NCI-H1694 treated with DMSO at 0.1 percent for 48 hours (cell line): ENCODE results near the gene TNNC1.

Experiments used
- DNase-seq: peaks from one replicate; lab custom pipeline; 2025; lab: John Stamatoyannopoulos, UW

The TNNC1 gene

DNA sequence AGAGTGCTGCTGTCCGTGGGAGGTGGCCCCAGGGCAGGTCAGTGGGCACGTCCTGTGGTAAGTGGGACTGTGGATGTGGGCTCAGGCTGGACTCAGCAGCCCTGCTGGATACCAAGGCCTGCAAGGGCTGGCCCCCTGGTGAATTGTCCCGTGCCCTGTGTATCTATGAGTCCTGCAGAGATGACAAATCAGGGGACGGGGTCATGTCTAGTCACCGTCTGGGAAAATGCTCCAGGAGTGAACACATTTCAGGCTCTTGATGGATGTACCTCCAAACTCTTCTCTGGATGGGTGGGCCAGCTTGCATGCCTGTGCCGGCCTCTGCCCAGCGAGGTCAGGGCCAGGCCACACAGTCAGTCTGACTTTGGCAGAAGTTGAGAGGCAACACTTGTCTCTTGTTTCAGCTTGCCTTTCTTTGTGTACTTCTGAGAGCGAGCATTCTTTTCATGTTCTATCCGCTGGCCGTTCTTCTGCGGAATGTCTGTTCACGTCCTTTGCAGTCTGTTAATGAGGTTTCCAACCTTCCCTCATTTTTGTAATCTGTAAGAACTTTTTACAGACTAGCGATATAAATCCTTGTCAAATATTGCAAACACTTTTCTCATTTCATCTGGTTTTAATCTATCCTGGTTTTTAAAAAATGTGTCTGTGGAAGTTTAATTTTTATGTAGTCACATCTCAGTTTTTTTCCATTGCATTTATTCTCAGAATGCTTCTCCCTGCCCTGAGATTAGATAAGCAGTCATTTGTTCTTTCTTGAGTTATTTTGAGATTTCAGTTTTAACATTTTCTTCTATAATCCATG, 29.9 kb upstream of the TNNC1 start:
- DNase-seq, result no peak

DNA sequence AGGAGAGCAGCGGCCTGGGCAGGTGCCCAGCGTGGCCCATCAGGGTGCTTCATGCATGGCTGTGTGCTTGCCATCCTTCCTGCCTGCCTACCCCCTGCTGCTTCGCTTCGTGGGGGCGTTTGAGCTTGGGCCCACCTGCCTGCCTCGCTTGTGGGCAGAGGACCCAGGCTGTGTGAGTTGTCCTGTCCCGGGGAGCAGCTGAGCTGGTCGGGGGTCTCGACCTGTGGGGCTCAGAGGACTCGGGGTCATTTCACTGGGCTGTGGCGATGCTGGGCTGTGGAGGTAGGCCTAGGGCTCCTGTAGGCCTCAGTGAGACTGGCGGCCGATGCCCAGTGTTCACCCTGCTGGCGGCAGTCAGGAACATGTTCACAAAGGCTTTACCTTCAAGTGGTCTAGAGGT, 29.2 kb upstream of the TNNC1 start:
- no peak for DNase-seq

DNA sequence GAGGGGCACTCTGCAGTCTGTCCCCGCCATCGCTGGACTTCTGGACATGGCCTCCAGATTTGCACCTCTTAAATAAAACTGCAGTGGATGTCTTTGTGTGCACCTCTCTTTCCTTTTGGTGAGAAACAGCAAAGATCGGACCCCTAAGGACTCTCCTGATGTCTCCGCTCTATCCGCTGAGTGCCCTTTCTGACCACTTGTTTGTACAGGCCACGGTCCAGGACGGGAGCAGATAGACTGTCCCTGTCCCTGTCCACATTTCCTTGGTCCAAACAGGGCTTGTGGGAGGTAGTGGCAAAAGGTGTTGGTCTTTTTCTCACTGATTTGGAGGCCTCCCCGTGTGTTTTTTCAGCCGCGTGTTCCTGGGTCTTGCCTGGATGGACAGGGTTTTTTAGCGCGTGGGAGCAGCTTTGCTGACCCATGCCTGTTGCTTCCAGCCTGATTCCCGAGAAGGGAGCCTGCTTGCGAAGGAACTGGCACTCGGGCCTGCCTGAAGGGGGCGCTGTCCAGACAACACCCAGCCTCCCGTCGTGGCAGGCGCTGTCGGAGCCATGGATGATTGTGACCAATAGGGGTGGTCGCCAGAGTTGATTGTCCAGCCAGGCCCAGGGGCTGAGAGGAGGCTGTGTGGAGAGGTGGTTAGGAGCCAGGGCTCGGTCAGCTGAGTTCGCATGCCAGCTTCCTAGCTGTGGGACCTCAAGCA, 28.1 kb upstream of the TNNC1 start:
- no peak for DNase-seq

DNA sequence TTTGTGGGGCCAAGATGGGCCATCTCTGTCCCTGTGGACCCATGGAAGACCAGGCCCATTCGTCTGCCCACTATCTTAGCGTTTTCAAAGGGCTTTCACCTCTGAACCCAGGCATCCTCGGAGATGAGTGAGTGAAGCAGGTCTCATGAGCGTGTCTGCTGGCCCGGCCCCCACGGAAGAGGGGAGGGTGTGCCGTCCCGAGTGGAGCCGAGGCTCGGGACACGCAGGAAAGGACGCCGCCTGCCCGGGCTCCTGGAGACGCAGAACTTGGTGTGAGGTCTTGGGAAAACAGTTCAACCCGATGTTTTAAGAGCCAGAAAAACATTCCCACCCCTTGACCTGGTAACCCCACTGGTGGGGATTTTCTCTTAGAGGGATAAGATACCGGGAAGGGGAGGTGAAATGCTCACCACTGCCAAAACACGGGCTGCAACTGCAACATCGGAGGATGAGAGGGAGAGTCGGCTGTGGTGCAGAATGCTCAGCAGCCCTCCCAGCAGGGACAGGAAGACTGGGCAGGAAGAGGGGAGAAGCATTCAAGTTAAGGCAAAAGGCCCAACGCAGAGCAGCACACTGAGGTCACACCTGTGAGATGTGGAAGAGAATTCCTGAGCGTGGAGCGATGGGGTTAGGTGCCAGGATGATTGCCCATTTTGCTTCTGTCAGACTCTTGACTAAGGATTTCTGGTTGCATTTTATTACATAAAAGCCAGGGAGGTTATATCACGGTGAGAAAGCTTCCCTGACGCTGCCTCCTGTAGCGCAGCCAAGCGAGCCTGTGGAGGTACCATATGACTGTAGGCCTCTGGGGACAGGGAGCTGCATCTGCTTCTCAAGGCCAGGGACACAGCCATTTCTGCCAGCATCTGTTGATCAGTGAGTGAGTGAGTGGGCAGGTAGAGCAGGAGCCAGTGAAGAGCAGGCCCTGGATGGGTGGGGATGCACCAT, 27.2 kb upstream of the TNNC1 start:
- DNase-seq, result peak; percentile 53

DNA sequence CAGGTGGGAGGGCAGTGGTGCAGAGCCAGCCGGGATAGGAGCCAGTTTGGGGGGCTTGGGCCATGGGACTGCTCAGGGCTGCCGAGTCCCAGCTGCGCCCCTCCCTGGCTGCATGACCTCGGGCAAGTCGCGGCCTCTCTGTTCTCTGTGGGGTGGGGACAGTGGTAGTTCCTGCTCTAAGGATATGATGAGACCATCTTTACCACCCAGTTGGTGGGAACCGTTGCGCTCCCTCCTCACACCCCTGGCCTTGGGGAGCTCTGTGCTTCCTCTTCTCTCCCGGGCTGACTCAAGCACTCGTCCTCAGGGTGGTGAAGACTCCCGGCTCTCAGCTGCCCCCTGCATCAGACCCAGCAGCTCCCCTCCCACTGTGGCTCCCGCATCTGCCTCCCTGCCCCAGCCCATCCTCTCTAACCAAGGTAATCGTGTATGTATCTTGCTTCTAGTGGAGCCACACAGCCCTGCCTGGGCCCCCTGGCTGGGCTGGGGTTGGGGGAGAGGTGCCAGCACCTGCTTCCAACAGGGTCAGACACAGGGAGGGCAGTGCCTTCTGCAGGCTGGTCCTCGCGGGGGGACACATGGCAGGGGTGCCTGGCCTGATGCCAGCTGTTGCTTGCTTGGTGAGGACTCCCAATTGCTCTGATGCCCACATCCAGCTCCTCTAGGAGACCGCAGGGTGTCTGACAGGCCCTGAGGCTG, 26.2 kb upstream of the TNNC1 start:
- no peak for DNase-seq

DNA sequence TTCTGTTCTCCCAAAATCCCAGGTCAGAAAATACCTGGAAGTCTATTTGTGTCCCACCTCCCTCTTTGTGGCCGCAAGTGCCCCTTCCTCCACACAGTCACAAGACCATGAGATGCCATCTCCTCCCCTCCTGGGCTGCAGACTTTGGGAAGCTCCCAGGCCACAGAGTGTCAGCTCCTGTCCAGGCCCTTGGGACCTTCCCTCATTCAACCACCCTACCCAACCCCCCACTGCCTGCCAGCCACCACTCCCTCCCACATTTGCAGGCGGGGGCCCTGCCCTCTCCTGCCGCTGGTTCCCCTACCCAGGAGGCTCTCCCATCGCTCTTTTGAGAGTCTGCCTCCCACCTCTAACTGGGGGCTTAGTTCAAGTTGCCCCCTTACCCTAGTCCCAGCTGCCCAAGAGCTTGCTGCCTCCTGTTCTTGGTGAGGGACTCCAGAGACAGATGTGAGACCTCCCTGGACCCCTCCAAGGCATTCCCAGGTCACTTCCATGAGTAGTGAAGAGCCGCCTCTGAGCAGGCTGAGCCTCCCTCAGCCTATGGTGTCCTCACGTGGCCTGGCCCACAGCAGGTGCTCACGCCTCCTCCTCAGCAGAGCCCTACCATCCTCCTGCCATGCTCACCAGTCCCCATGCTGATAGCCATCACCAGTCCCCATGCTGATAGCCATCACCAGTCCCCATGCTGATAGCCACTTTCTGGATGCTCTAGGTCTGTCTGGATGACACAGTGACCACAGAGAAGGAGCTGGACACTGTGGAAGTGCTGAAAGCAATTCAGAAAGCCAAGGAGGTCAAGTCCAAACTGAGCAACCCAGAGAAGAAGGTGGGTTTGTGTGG, 25.4 kb upstream of the TNNC1 start:
- no peak for DNase-seq

DNA sequence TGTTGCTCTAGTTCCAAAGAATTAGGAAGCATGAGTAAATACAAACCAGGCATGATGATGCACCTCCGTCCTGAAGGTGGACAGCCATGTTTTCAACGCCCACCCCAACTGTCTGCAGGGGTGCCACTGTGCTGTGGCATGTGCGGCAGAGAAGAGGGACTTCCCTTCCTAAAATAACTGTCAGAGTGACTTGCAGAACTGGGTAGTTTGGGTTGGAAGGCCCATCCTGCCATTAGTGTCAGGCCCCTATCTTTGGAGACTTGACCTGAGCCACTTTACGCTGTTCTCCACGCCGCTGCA, 23.9 kb upstream of the TNNC1 start:
- no peak for DNase-seq

DNA sequence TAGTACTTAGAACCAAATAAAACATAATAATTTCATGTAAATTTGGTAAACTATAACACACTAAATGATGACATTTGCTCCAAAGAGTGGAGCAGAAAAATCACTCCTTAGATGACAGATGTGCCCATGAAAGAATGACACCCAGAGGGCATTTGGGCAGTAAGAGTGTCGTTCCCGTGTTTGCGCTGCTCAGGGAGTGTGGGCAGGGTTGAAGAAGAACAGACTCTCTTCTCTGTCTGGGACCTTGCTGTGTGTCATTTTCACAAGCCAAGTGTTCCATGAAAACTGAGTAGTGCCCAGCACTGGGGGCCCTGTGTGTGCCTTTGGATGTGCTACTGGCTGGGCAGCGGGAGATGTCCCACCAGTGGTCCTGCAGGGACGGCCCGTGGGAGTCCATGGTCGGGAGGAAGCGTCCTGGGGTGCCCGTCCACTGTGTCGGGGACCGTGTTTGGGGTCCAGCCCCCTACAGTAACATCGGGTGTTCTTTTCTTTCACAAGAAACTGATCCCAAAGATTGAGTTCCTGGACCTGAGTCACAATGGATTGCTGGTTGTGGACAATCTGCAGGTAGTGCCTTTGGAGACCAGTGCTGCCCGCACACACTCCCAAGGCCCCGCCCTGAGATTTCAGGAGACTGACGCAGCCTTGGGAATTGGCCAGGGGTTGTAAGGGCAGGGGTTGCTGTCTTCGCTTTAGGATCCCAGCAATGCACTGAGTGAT, 23.4 kb upstream of the TNNC1 start:
- no peak for DNase-seq

DNA sequence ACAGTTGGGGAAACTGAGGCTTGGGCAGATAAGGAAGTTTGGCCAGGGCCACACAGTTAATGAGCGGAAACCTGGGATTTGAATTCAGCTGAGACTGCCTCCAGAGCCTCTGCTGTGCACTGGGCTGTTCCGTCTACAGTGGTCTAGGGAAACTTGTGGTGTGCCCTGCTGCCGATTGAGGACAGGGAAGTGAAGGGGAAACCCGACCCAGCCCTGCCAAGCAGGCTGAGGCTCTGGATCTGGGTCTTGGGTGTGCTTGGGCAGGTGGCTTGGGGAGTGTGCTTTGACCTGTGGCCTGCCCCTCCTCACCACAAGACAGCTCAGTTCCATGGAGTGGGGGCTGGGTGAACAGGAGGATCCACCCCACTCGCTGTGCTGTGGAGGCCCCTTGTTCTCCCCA, 19.2 kb upstream of the TNNC1 start:
- no peak for DNase-seq

DNA sequence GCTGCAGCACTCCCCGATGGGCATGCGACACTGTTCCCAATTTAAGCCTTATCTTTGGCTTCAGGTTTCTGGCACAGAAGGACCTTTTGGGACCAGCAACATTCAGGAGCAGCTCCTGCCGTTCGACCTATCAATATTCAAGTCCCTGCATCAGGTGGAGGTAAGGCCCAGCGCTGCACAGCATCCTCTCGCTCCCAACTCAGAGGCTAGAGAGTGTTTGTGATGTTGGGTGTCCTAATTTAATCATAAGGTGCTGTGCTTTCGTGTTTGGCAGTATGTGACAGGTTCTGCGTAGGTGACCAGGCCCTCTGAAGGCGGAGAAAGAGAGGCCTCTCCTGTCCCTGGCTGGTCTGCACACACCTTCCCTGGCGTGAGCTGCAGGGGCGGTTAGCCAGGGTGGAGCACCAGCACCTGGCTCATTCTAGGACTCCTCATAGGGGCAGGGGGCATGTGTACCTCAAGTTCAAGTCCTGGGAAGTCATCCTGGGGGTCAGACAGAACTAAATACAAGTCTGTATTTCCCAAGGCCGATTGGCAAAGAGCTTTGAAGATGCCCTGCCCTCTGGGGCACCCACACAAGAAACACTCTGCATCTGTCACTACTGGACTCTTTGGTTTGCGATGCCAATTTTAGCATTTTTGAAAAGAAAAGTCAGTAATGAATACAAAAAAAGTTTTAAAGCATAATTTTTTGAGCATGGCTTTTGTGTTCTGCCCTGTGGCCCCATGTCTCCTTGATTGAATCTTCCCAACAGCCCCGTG, 18.6 kb upstream of the TNNC1 start:
- no peak for DNase-seq

DNA sequence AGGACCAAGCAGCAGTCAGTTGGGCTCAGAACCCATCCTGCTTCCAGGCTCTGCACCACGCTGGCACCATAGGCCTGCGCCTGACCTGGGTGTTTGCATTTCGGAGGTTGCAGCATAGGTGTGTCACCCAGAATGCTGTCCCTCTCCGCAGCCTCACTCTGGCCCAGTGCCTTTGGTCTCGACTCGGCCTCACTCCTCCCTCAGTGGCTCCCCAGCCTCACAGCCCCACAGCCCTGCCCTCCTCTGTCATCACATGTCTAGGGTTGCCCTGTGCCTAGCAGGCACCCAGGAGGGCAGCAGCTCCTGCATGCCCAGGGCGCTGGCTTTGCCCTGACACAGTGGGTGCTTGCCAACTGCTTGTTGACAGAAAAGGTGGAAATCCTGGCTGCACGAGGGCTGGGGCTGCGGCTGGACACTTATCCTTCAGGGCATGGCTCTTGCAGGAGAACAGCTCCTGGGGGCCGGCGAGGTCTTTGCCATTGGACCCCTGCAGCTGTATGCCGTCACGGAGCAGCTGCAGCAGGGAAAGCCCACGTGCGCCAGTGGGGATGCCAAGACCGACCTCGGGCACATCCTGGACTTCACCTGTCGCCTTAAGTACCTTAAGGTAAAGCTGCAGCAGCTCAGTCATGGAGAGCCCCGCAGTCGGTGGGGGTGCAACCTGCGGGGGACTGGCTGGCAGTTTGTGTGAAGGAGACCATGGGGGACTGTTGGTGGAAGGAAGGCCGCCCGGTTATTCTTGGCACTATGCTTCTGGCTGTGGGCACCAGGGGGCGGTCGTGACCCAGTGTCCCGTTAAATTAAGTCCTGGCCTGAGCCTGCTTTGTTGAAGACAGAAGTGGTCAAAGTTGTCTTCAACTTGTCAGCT, 17.8 kb upstream of the TNNC1 start:
- no peak for DNase-seq

DNA sequence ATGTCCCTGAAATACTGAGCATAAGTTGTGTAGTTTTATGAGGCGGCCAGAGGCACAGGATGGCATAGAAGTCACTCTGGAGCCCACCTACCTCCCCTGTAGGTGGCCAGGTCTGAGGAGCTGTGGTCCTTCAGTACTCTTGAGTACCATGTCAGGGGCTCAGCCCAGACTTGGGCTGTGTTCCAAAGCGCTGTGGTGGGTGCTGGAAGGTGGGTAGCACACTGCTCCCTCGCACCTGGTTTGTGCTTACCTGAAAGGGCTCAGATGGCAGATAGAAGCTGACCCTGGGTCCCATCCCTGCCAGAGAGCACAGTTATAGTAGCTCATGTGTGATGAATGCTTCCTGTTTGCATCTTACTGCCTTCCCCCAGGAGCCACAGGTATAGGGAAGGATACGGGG, 17.1 kb upstream of the TNNC1 start:
- no peak for DNase-seq

DNA sequence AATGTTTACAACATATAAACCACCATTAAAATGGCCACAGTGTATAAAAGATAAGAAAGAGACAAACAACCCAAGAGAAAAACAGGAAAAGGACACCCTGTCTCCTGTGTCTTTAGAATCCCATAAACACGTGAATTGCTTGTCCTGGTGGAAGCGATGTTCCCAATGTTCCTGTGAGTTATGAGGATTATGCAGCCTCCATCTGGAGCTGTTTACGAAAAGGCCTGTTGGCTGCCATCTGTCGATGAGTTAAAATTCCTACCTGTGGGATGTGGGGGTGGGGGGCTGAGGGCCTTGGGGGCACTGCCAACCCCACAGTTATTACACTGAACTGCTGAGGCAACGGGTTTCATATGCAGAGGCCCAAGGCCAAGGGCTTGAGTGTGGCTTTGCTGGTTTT, 15.2 kb upstream of the TNNC1 start:
- peak; percentile 57 for DNase-seq

DNA sequence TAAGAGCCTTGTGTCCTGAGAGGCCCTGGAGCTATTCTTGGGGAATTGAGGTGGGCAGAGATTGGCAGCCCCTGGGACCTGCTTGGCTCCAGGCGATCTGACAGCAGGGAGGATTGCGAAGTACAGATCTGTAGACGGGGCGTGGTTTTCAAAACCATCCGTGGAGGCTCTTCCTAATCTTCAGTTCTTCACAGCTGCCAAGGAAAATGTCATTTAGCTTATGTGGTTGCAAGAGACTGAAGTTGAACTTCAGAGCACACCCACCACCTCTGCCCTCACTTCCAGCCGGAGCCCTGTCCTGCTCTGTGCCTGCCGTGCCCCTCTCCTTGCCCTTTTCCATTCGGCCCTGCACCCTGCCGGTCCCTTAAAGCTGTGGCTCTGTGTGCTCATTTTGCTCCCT, 14.5 kb upstream of the TNNC1 start:
- DNase-seq, result no peak

DNA sequence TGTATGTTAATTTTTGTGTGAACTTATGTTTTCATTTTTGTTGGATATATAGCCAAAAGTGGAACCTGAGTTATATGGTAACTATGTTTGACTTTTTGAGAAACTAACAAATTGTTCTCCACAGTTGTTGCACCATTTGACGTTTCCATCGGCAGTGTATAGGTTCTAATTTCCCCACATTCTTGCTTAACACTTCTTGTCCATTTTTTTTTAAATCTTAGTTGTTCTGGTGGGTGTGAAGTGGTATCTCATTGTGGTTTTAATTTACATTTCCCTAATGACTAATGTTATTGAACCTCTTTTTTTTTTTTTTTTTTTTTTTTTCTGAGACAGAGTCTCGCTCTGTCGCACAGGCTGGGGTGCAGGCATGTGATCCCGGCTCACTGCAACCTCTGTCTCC, 9.6 kb upstream of the TNNC1 start:
- DNase-seq, result no peak

DNA sequence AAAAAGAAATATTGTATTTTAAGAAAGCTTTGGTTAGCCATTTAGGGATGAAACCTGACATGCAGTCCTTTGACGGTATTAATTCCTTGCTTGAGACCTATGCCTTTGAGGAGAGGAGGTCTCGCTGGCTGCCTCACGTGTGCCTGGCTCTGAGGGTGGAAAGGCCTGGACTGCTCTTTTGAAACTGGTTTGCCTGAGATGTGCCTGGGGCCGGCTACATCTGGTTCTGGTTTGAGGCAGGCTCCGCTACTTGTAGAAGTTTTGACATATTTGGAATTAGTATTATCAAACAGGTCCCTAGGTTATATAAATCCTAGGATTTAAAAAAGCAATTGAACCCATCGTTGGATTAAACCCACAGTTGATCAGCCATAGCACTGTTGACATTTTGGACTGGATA, 8.0 kb upstream of the TNNC1 start:
- no peak for DNase-seq

DNA sequence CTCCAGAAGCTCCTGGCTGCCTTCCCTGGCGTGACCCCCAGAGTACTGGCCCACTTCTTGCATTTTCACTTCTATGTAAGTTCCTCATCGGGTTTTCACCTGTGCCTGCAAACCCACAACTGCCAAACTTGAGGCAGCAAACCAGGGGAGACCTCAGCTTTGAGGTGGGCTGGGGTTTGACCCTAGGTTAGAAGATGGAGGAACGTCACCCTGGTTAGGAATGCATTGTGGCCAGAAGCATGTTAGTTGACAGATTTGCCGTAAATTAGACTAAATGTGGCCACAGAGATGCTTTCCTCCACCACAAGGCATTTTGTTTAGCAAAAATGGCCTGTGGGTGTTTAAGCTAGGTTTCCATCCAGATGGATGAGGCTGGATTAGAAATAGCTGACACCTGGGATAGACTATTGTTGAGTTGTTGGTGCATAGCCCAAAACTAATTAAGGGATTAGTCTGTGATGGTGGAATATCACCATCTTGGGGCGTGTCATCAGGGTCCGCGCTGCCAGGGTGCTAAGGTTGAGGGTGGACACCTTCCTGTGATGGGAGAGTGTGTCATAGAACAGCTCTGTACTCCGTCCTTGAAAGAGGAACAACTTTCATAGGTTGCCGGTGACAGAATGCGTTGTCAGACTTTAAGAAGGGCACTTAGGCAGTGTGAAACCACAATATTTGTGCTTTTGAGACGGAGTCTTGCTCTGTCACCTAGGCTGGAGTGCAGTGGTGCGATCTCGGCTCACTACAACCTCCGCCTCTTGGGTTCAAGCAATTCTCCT, 5.1 kb upstream of the TNNC1 start:
- no peak for DNase-seq
